Fibroblast of skin of right quadriceps (primary cell): ENCODE data around the gene CTCF.

Source experiments
- DNase-seq: peaks from one replicate; pipeline ENCODE4 v3.0.0-alpha.2; 2013

The CTCF gene

GRCh38 chr16:67549240-67549639, 13.1 kb upstream of the CTCF start:
- no peak for DNase-seq

- no peak for DNase-seq
These were observed 12.4 kb upstream of the CTCF start for GRCh38 chr16:67549936-67550335.

GRCh38 chr16:67551091-67551490, 11.2 kb upstream of the CTCF start:
- no peak for DNase-seq

DNA sequence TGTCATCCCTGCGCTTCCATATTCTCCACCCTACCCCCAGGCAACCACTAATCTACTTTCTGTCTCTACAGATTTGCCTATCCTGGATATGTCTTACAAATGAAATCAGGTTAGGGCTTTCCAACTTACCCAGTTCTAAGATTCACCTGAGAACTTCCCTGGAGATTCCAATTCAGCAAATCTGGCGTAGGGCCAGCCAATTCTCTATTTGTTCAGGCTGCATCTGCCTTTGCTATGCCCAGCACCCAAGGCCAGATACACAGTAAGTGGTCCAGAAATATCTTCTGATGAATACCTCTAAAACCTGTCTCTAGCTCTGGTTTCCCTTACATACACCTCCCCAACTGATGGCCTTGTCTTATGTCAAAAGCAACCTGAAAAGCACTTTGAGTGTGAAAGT, 10.4 kb upstream of the CTCF start:
- DNase-seq: no peak

GRCh38 chr16:67552476-67552875, 9.8 kb upstream of the CTCF start:
- DNase-seq: no peak

DNA sequence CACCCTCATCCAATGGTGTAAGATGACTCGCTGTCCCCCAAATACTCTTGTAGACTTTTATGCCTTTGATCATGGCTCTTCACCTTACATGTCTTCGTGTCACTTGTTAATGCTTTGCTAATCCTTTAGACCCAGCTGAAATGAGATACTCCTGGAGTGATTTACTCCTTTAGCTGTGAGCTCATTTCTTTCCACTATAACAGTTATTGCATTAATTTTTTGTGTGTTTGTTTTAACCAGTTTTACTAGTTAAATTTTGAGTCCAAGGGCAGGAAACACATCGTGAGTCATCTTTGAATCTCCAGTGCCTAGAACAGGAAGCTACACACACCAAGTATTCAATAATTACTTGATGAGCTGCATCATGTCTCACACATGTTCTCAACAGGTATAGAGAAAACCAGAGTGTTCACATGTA, 6.5 kb upstream of the CTCF start:
- peak; percentile 74 for DNase-seq

DNA sequence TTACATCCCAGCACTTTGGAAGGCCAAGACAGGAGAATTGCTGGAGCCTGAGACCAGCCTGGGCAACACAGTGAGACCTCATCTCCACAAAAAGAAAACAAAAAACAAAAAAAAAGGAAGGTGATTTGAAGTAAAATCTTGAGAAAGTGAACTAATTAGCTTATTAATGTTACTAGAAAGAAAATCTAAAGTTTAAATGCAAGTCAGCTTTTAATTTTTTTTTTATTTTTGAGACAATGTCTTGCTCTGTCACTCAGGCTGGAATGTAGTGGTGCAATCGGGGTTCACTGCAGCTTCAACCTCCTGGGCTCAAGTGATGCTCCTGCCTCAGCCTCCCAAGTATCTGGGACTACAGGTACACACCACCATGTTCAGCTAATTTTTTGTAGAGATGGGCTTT, 3.5 kb upstream of the CTCF start:
- no peak for DNase-seq

DNA sequence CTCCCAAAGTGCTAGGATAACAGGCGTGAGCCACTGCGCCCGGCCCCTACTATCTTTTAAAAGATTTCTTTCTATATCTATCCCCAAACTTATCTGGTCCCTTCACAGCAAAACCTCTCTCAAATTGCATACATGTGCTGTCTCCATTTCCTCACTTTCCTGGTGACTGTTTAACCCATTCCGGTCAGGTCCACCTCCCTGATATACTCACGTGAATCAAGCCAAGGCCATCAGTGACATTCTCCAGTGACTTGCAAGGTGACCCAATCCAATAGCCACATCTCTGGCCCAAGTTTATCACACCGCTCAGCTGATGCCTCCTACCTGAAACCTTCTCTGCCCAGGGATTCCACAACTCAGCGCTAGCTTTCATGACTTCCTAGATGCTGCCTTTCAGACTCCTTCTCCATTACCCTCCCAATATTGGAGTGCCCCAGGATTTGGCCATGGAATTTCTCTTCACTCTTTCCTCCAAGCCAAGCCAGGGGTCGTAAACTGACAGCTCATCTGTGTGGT, 1.4 kb upstream of the CTCF start:
- no peak for DNase-seq

- no peak for DNase-seq
These were observed 864 bp upstream of the CTCF start for GRCh38 chr16:67561501-67561823.

GRCh38 chr16:67561824-67562525, 351 bp upstream of the CTCF start:
- peak; percentile 97 for DNase-seq

DNA sequence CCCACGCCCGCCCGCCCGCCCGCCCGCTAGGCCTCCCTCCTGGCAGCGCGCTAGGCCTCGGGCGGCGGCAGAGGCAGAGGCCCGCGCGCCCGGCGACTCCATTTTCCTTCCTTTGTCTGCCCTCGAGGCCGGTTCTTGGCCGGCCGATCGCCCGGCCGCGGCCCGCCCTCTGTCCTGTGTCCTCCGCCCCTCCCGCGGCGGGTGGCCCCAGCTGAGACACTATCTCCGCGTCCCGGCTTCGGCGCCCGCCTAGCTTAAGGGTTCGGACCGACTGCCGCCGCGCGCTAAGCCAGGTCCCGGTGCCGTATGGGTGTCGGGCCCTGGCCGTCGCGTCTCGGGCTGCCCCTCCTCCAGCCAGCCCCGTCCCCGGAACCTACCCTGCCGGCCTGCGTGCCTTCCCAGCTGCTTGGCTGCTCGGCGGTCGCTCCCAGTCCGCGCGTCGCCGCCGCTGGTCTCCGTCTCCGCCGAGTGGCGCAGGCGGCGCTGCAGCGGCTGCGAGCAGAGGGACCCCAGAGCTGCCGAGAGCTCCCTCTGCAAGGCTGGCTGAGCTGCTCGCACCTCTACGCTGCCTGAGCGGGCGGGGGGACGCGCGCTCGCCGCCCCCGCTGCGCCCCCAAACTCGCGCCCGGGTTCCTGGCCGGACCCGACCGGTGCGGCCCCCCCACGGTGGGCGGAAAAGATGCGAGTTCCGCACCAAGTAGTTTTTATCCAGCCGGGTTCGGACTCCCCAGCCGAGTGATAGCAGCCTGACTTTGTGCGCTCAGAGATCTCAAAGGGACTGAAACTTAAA, 787 bp downstream of the CTCF start:
- DNase-seq: peak; percentile 63

DNA sequence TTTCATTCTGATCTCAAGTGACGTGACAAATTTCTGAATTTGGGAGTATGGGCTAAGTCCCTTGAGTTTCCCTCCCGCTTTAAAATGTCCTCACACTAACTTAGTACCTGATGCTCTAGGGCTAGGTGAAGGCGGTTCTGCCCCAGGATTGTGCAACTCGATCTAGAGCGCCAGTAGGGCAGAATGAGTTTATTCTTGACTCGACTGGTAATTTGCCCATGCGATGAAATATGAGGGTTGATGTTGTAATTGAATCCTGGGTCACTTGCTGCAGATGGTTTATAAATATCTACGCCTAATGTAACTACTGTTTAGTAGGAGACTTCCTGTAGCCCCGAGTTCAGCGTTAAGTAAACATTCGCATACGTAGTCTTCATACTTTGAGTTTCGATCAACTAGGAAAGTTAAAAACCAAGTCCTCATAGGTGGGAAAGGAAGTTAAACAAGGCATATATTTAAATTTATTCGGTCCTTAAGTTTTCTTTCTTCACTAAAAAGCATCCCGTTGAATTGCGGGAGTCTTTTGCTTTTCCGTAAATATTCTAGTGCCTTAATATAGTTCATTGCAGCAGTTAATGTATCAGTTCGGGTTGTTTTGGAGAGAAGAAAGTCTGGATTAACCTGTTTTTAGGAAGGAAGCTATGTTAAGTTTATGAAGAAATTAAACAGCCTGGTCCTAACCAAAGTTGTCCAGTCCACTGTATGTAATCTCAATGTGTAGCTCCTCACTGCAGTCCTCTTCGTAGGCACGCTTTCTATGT, 1.6 kb downstream of the CTCF start:
- peak; percentile 61 for DNase-seq

DNA sequence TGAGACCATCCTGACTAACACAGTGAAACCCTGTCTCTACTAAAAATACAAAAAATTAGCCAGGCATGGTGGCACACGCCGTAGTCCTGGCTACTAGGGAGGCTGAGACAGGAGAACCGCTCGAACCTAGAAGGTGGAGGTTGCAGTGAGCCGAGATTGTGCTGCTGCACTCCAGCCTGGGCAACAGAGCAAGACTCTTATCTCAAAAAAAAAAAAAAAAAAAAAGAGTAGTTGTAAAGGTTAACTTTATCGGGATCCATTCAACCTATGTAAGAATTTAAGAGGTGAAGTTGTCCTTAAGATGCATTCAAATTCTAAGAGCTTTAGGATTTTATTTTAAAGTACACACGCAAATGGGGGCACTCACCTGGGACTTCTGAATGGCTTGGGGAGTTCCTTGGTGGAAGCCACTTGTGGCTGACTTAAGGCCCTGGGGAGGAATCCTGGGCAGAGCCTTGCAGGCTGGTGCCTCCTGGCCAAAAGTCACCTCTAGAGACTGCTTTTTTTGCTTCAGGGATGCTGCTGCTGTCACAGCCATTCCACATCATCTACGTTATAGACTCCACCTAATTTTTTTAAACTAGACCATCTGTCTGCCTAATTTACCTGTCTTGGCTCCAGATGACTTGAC, 3.3 kb downstream of the CTCF start:
- DNase-seq: no peak

DNA sequence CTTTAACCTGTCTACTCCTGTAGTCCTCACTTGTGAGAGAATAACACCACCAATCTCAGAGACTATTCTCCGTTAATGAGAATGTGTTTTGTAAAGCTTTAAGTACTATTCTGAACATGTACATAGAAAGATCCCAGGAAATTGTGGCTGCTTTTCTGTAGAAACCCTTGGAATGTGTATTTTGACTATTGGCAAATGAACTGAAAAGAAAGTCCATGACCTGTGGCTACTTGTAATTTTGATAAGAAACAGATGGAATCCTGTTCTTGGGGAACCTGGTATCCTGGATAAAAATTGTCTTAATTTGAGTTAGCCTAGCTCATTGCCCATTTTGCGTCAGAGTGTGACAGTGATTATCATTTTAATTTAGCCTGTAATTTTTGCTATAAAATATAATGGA, 9.1 kb downstream of the CTCF start:
- DNase-seq: peak; percentile 52

GRCh38 chr16:67571981-67572431, 9.7 kb downstream of the CTCF start:
- DNase-seq: peak; percentile 73

DNA sequence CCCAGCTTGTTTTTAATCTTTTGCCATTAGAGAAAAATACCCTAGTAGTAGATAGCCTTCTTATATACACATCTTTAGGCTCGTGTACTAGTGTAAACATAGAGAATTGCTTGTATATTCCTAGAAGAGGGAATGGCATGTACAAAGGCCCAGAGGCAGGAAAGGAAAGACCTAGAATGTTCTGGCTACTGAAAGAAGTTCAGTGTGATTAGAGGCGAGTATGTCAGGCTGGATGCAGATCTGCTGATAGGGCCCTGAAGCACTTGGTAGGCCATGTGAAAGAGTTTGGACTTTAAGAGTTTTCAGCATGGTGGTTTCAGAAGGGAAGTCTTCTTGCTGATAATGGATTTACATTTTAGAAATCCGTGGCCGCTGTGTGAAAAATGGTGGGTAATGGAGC, 17.4 kb downstream of the CTCF start:
- no peak for DNase-seq

DNA sequence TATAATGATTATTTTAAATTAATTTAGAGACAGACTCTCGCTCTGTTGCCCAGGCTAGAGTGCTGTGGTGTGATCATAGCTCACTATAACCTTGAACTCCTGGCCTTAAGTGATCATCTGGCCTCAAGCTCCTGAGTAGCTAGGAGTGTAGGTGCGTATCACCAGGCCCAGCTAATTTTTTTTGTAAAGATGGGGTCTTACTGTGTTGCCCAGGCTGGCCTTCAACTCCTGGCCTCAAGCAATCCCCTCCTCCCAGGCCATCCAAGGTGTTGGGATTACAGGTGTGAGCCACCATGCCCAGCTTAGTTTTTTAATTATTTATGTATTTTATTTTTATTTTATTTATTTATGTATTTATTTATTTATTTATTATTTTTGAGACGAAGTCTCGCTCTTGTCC, 17.9 kb downstream of the CTCF start:
- DNase-seq: no peak

DNA sequence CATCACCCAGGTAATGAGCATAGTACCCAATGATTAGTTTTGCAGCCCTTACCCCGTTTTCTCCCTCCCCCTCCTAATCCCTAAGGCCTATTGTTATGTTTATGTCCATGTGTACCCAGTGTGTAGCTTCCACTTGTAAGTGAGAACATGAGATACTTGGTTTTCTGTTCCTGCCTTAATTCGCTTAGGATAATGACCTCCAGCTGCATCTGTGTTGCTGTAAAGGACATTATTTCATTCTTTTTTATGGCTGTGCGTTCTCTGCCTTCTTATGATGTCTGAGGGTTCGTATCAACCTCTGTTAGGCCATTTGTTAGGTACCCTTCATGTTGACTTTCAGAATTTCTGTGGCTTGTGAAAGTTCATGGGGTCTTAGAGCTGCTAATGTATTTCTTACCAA, 31.0 kb downstream of the CTCF start:
- no peak for DNase-seq

DNA sequence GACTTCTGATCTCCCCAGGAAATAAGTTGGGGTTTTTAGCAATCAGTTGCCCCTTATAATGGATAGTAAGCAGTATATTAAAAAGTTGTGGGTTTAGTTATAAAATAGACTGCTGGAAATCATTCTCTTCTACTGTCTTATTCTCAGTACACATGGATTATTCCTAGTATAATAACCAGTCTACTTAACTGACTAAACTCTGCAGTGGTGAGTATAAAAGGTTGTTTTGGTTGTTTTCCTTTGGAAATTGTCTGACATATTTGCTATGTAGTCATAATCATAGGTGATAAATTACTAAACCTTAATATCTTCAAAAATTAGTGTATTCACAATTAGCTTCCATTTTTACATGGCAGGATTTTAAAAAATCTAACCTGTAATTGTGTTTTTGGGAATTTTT, 31.4 kb downstream of the CTCF start:
- no peak for DNase-seq

DNA sequence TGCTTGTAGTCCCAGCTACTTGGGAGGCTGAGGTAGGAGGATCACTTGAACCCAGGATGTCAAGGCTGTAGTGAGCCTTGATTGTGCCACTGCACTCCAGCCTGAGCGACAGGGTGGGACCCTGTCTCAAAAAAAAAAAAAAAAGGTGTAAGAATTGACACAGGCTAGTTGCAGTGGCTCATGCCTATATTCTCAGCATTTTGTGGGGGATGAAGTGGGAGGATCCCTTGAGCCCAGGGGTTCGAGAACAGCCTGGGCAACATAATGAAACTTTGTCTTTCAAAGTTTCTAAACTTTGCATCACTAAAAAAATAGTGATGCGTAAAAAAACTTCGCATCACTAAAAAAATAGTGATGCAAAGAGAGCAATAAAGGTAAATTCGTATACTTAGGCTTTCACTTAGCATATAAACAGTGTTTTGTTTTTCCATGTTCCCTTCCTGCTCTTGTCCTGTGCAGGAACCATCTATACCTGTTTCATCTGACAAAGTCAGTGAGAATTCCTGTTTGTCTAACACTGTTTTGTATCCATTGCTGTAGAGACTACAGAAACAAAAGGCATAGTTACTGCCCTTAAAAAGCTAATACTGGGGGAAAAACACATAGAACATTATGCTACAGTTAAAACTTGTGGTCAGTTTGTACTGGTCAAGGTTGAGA, 32.1 kb downstream of the CTCF start:
- DNase-seq: no peak

DNA sequence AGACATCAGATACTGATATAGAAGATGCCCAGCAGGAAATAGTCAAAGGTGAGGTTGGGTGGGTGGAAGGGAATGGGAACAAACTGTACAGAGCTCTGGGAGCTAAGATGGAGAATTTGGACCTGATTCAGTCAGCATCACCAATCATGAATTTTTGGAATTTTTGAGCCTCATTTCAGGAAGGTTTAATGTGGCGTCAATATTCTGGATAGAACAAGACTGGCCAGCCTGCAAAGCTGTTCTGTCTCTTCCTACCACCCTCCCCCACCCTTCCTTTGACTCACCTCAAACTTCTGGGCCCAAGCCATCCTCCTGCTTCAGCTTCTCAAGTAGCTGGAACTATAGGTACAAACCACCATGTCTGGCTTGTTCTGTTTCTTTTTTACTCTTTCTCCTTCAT, 32.6 kb downstream of the CTCF start:
- peak; percentile 58 for DNase-seq

GRCh38 chr16:67598527-67598926, 36.2 kb downstream of the CTCF start:
- DNase-seq: peak; percentile 18

GRCh38 chr16:67605641-67606040, 43.3 kb downstream of the CTCF start:
- DNase-seq: no peak
